GM21576 (cell line): ENCODE data around the gene LRBA.
A peak's percentile ranks its signal among the peaks of the same experiment; 100 is the strongest.

Source experiments
- ATAC-seq: cut with Tn5 transposase; IDR thresholded peaks from one replicate; pipeline ENCODE4 v1.9.1; 2021; ENCODE audit warnings: mild to moderate bottlenecking, moderate library complexity; ENCODE audit not compliant: unreplicated experiment

LRBA gene

DNA sequence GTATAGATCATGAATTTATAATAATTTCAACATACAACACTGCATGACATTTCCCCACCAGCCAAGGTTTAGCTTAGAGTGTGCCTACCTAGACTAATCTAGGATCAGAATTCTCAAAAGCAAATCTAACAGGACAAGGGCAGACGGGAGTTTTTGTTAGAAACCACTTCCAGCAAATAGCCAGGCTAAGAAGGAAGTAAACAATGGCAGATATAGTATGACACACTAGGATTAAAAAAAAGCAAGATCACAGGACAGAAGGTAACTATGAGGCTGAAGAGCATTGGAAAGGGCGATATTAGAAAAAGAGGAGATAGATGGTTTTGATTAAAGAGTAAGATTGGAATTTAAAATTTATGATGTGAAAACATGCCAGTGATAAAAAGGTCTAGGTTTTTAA, 124.8 kb downstream of the LRBA start:
- no peak for ATAC-seq

DNA sequence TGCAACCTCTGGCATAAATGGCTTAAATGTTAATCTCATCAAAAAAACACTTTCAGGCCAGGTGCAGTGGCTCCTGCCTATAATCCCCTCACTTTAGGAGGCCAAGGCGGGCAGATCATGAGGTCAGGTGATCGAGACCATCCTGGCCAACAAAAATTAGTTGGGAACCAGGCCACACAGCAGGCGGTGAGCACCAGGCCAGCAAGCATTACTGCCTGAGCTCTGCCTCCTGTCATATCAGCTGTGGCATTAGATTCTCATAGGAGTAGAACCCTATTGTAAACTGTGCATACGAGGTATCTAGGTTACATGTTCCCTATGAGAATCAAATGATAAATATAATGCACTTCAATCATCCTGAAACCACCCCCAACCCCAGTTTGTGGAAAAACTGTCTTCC, 125.8 kb downstream of the LRBA start:
- ATAC-seq, result no peak

DNA sequence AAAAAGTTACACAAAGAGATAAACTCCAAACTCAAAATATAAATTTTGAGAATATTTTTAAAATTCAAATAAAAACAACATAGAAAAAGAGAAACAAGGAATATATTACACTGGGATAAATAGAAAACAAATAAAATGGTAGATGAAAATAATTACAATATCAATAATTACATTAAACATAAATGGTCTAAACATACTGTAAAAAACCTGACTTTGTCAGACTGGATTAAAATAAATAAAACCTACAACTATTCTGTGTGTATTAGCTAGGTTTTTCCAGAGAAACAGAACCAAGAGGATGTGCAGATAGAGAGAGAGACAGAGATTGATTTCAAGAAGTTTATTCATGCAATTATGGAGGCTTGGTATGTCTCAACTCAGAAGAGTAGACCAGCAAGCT, 126.5 kb downstream of the LRBA start:
- no peak for ATAC-seq

DNA sequence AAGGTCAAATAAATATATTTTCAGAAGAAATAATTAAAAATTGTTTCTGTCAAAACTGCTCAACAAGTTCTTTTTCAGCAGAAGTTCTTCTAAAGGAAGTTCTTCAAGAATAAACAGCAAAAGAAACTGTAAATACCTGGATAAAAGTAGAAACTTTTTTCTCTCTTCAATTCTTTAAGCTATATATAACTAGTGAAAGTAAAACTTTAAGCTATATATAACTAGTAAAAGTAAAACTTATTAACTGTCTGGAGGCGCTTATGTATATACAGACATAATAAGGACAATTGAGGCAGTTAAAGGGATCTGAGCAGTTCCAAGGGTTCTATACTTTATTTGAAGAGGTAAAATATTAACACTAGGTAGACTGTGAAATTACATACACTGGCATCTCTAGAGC, 126.9 kb downstream of the LRBA start:
- no peak for ATAC-seq

DNA sequence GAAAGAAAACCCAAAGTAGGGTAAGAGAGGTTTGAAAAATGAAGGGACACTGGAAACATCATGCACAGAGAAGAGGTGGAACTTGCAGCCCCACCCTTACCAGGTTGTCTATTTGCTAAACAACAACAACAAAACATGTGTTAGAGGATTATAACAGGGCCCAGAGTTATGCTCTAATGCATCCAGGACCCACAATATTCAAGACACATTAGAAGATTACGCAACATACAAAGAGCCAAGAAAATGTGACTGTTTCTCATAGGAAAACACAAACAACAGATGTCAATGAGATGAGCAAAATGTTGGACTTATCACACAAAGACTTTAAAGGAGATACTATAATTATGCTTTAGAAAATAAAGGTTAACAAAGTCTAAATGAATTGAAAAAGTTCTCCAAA, 128.5 kb downstream of the LRBA start:
- ATAC-seq, result no peak

DNA sequence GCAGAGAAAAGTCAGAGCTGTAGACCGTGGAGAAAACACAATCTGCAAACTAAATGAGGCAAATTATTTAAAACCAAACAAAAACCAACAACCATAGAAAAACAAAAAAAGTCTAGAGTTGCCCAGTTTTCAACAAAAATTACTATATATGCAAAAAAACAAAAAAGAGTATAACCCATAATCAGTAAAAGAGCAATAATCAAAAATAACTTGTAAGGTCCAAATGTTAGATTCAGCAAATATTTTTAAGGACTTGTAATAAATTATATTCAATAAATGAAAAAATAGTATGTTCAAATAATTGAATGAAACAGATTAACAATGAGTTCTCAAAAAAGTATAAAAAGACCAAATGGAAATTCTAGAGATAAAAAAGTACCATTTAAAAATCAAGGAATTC, 130.5 kb downstream of the LRBA start:
- ATAC-seq, result no peak

DNA sequence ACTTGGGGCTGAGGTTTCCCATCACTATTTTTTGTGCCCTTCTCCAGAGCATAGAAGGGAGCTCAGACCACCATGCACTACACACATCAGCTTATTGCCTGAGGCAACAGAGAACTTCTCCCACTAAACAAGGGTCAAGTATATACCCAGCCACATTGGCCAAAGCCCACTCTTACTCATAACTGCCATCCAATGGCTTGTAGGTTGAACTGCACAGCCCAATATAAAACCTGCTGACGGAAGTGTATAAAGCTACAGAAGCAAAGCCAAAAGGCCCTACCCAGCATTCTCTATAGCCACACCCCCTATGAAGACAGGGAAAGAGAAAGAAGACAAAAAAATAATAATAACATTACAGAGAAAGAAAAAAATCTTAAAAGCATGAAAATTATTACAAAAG, 139.7 kb downstream of the LRBA start:
- no peak for ATAC-seq

DNA sequence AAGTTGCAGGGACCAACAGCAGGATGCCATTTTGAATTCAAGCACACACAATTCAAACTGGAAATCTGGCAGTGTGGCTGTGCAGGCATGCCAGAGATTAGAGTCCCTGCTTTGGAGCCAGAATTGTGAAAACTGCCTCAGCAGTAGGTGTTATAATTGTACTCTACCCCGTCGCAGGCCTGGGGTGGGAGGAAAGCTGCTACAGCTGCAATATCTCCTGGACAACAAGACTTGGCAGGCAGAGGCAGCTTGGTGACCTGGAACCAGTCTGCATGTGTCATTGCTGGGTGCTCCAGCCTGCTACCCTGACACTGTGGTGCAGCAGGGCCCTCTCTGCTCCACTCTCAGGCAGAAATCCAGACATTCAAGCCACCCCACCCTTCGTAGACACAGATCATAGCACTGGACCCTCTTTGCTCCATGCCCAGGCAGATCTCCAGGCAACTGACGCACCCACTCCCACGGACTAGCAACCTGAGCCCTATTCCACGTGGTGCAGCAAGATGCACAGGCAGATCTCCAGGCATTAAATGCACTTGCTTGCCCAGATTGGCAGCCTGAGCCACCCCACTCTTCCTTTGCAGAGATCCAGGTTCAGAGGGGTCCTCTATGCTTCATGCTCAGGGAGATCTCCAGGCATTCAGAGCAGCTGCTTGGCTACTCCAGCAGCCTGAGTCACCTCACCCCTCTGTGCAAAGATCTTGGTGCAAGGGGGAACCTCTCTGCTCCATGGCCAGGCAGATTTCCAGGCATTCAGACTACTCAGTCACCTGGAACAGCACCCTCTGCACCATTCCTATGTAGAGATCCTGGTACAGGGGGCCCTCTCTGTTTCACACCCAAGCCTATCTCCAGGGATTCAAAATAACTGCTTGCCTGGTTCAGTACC, 140.5 kb downstream of the LRBA start:
- ATAC-seq, result no peak

DNA sequence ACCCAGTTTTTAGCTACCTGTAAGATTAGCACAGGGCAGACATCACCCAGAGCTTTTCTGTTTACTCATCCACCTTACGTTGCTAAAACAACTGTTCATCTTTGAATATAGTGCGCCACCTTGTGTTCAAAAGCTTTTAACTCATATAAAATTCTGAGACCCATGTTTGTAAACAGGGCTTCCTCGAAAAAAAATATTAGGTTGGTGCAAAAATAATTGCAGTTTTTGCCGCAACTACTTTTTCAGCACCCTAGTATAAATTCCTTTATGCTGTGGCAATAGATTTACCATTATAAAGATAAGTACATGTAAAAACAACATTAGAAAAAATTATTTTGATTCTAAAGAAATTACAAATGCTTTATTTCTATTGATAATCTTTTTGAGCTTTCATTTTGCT, 147.9 kb downstream of the LRBA start:
- ATAC-seq, result peak; percentile 89

DNA sequence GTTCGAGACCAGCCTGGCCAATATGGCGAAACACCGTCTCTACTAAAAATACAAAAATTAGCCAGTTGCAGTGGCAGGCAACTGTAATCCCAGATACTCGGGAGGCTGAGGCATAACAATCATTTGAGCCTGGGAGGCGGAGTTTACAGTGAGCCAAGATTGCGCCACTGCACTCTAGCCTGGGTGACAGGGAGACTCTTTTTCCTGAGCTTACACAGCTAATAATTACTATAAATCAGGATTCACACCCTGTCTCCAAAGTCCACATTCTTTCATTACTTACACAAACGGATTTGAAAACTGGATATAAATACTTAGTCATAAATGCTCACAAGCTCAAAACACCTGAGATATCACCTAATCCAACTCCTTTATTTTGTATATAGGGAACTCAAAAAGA, 151.6 kb downstream of the LRBA start:
- ATAC-seq, result no peak

DNA sequence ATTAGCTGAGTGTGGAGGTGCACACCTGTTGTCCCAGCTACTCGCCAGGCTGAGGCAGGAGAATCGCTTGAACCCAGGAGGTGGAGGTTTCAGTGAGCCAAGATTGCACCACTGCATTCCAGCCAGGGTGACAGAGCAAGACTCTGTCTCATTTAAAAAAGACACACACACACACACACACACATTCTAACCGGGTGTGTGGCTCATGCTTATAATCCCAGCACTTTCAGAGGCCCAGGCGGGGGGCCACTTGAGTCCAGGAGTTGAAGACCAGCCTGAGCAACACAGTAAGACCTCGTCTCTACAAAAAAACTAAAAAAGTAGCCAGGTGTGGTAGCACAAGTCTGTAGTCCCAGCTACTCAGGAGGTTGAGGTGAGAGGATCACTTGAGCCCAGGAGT, 152.3 kb downstream of the LRBA start:
- no peak for ATAC-seq

DNA sequence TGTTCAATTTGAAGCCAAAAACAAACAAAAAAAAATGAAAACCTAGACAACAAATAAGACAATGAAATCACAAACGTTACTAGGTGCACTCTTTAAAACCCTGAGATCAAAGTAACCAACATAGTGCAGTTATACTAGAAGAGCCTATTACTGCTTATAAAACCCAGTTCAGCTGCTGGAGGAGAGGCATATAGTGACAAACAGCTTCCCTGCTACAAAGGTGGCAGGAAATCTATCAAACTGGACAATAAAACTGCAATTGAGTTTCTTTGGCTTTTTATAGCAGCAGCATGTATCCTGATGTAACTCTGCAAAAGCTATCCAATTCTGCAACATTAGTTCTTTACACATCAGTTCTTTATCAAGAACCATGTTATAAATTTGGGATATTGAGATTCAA, 155.6 kb downstream of the LRBA start:
- no peak for ATAC-seq

DNA sequence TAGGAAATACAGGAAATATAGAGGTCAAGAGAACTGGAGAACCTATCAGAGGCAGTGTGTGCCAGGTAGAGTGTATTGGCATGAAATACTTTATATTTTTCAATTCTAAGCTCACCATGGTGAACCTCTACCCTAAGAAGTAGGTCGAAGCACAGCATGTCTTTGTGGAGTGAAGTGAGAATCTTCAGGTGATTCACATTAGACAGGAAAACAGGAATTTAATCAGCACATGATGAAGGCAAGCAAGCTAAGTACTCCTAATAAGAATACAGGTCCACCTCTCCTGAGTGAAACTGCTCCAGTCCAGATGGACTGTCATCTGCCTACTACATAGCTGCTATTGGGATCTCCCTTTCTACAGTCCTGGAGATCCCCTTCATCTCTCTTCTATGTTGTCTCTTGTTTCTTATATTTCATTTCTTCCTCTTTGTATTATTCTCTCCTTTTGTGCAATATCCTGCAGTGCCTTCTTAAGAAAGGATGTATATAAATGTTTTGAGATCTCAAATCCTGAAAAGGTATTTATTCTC, 159.0 kb downstream of the LRBA start:
- ATAC-seq, result no peak

DNA sequence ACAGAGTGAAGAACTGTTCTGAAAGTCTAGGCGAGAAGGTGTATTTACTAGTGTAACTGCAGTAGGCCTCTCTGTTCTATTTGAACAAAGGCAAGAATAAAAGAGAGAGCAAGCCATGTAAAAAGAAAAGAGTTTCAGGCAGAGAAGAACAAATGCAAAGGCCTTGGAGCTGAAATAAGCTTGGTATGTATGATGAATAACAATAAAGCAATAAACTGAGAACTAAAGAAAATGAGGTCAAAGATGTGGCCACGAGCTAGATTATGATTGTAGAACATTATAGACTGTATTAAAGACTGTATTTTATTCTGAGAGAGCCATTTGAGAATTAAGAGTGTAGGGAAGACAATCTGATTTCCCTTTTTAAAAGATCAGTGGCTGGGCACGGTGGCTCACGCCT, 160.5 kb downstream of the LRBA start:
- no peak for ATAC-seq

DNA sequence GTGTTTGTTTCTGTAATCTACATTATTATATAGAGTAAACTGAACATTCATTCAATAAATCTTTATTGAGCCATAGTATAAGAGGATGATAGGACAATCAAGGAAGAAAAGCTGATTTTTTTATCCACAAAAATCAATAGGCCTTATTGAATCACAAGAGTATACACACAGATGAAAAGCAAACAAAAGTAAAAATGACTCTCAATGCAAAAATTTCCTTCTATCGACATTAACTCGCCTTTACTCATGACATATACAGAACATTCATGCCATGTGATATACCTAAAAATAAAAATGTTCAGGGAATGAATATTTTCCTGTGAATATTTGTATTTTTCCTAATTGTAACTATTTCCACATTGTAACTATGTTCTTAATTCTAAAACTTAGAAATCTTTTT, 161.2 kb downstream of the LRBA start:
- no peak for ATAC-seq

DNA sequence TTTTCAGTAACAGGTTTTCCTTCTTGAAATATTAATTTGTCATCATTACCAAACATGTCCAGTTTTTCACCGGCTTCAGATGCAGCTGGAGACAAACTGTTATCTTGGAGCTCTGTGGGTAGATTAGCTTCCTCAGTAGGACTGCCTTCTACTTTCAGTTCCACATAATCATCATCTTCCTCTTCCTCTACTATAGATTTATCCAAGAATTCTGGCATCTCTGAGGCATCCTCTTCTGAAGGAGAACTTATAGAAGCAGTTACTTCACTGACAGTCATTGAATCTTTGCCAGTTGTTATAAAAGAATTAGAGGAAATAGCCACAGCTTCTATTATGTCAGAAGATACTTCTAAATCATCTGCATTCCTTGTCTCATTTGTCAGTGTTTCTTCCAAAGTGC, 162.9 kb downstream of the LRBA start:
- ATAC-seq, result no peak

DNA sequence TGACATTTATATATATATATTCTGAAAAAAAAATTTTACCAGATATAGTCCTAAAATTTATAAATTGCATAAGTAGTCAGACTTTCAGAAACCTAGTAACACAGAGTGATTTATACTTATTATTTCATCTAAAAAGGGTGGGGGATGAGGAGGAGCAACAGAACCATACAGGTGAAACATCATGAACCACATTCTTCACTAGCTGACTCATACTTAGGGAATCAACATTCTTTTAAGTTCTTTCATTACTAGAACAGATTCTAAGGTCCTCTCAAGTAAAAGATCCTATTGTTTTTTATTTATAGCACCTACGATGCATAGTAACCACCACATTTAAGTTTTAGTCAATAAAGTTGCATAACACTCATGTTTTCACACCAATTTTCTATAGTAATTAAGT, 166.1 kb downstream of the LRBA start:
- ATAC-seq, result no peak

DNA sequence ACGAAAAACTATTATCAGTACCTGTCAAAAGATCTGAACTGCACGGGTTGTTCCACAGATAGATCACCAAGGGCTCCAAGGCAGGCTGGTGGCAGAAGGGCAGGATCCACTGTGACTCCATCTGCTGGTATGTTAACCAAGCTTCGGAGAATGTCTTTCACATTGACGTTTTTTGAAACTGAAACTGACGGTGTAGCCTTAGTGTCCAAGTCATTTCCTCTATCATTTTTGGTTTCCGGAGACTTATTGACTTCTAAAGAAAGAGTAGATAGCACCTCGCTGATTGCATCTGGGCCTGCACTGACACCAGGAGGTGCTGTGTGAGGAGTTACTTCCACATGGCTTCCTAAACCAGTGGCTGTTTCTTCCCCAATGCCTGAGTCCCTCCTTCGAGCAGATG, 186.9 kb downstream of the LRBA start:
- ATAC-seq, result peak; percentile 95

DNA sequence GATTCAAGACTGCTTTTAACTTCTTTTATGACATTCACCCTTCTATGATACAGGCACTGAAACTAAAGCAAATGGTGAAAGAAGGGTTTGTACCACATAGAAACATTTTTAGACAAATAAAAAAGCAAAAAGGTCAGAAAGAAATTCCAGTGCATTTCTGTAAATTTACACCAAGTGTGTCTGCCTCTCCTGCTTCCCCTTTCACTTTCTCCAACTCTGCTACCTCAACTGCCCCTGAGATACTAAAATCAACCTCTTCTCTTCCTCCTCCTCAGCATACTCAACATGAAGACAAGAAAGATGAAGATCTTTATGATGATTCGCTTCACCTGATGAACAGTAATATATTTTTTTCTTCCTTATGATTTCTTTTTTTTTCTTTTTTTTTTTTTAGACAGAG, 187.9 kb downstream of the LRBA start:
- ATAC-seq, result no peak

DNA sequence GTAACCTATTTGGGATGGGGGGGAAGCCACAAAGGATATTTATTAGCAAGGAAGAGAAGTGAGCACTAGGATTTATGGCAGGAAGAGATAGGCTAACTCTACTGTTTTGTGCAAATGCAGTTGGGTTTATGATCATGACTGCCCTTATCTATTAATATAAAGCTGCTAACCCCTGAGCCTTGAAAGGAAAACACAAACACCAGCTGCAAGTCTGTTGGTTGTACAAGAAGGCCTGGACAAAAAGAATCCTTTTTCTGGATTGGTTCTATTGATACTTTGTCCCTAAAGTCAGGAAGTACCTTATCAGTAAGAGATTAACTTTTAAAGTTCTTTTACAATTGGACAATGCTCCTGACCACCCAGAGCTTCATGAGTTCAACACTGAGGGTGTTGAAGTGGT, 188.8 kb downstream of the LRBA start:
- ATAC-seq, result no peak

DNA sequence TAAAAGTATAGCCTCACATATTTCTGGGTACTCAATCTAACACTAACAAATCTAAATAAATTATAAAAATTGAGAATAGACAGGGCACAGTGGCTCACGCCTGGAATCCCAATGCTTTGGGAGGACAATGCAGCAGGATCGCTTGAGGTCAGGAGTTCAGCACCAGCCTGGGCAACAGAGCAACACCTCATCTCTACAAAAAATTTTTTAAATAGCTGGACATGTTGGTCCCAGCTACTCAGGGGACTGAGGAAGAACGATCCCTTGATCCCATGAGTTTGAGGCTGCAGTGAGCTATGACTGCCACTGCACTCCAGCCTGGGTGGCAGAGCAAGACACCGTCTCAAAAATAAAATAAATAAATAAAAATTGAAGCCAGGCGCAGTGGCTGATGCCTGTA, 192.7 kb downstream of the LRBA start:
- ATAC-seq, result no peak

DNA sequence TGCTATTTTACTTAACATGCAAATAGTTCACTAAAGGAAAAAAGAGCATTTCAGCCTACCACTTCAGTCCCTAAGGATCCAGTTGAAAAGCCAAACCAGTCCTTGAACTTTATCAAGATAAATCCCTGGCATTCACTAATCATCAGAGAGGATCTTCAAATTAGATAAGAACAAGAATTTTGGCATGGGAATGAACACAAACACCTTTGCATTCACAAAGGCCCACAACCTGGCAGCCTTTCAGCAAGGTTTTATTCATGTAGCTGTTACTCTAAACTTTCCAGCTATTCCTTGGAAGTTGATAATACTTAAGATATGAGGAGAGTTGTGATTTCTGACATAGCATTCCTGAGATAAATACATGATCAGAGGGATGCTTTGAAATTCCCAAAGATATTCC, 193.4 kb downstream of the LRBA start:
- no peak for ATAC-seq

DNA sequence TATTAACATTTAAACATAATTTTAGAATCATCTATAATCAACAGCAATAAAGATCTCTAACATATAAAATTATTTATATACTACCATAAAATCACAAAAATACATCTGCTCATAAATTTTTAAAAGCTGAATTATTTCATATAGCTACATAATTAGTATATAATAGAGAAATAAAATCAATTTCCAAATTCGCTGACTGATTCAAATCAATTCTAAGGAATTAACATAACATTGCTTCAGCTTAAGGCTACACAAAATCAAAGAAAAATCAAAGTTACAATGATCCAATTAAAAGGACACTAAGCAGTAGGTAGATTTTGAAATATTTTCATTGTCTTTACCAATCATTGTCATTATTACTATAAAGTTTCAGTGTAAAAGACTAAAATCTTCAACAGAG, 194.7 kb downstream of the LRBA start:
- ATAC-seq, result no peak
